Pulmonary artery endothelial cell (primary cell): ENCODE measurements around the gene KCNK1. TPM values are rescaled to one million over a fixed set of nuclear protein-coding genes. Genes with fewer than 3 reads are reported as not detected.
"Not testable (repeated sequence)": the region's sequence is repeated elsewhere in the genome, so short reads cannot be mapped to it uniquely, and the experiment has no call there.

ENCODE experiments used
- DNase-seq: peaks from one replicate; pipeline ENCODE4 v3.0.0-alpha.2; 2011; ENCODE audit warnings: low read depth, low spot score
- total RNA-seq: library from RNA; depleted of rRNA; stranded (reverse); fragments of >200 nt; gene quantifications from 2 replicates; pipeline ENCODE4 v1.2.3, GENCODE V29; 2014

The KCNK1 gene
- total RNA-seq, 1 donor from 2014 or later = 0.20 TPM

GRCh38 chr1:233607252-233608119 lies 6.4 kb upstream of the KCNK1 start:
- no peak for DNase-seq

GRCh38 chr1:233608988-233609387 lies 4.9 kb upstream of the KCNK1 start:
- no peak for DNase-seq

DNA sequence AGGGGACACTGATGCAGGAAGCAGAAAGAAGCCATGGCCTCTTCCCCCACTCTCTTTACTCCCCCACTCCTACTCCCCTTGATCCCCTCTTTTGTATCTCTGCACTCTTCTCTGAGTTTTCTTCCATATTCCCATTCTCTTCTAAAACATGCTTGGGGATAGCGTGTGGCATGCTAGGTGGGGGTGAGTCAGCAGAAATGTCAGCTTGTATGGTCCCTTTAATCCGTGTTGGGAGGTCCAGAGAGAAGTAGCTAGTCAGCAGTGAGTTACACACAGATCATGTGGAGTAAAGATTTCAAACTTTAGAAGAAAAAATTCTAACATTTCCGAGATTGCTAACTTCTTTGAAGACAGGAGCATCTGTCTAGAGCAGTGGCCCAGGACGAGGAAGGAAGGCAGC lies 4.0 kb upstream of the KCNK1 start:
- DNase-seq = no peak

- no peak for DNase-seq
These were observed 3.3 kb upstream of the KCNK1 start for GRCh38 chr1:233610628-233611027.

- not testable (repeated sequence) for DNase-seq
These were observed 2.5 kb upstream of the KCNK1 start for GRCh38 chr1:233611363-233611762.

GRCh38 chr1:233614173-233614742 lies 352 bp downstream of the KCNK1 start:
- no peak for DNase-seq

DNA sequence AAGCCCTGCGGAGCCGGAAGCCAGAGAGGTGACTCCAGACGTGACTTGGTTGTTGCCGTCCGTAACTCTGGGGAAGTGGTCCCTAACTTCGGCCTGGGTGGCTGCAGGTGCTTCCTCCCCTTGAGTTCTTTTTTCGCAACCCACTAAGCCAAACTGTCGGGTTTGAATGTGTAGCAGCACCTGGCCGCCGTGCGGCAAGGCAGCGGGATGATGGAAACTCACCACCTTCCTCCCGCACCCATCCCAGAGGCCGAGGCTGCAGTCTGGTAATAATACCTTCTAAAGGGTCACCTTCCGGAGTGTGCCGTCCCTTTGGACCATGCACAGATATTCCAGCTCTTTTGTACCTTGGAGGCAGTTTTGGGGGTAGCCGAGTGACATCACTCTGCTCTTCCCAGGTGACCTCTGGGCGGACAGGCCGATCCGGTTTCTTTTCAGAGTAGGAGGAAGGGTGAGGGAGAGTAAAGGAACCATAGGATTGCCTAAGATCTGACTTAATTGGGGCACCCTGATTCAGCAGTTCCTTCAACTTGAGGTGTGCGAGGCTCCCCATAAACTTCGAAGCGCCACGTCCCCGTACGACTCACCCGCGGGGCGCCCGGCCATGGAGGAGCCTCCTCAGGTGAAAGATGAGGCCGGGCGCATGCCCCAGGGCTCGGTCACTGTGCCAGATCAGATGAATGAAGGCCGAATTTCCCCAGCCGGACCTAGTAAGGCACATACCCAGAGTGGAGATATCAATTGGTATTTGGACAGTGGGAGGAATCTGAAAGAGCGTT lies 1.0 kb downstream of the KCNK1 start:
- DNase-seq = no peak

- no peak for DNase-seq
These were observed 1.7 kb downstream of the KCNK1 start for GRCh38 chr1:233615571-233615970.

DNA sequence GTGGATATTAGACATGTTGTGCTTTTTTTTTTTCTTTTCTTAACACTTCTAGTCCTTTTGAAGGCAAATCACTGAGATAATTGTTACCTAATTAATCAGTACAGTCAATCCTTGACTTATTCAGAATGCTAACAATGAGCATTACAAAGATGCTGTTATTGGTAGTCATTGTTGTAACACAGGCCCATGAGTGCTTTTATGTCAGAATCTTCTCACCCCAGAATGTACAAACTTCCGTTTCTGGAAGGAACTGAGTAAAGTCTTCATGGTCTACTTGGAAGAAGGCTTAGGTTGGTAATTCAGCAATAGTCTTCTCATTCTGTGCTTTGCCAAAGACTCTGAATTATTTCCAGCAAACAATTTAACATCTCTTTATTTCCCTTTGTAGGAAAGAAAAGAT lies 3.1 kb downstream of the KCNK1 start:
- DNase-seq = no peak

- DNase-seq = not testable (repeated sequence)
These were observed 5.5 kb downstream of the KCNK1 start for GRCh38 chr1:233619414-233619813.

GRCh38 chr1:233620065-233620464 lies 6.2 kb downstream of the KCNK1 start:
- DNase-seq = no peak

DNA sequence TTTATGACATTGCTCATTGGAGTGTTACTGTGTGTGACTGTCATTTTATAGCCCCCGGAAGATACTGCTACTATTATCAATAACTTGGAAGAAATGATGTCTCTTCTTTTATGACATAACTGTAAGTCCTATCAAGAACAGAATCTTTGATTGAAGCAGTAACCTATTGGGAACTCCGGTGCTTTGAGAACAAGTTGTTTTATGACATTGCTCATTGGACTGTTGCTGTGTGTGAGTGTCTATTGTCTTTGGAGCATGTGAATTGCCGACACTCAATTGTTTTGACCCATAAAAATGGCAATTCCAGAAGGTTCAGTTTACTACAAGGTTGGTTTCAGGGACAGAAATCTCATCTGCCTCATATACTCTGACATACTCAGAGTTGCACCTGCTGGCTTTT lies 8.0 kb downstream of the KCNK1 start:
- DNase-seq = no peak

DNA sequence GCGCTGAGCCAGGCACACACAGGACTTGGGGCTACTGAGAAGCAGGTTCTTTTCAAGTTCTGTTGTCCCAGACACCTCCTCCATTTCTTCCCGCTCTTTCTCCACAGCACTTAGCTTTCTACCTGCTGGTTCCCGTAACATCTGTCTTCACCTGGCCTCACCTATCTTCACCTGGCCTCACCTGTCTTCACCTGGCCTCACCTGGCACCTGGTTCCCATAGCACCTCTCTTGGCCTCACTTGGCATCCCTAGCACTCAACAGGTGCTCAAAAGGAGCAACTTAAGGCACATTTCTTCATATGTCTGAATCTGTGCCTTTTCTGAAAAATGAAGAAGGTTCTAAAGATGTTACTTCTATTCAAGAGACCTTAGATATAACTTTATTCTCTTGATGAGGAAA lies 10.4 kb downstream of the KCNK1 start:
- no peak for DNase-seq

DNA sequence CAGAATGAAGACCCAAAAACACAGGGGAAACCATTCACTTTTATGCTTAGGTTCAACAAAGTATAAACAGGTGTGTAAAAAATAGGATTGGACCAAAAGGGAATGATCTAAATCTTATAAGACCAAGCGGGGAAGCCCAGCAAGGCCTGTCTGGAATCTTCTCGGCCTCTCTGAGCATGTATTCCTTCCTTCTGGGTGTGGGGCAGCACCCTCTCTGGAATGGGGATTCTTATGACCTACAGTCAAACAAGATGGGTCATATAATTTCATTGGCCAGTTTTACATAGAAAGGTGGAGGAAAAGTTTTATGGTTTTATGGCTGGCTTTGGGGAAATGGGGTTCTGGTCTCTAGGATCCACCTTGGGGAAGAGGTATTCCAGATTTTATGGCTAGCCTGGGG lies 11.2 kb downstream of the KCNK1 start:
- DNase-seq = no peak

GRCh38 chr1:233625510-233625981 lies 11.6 kb downstream of the KCNK1 start:
- DNase-seq = no peak

DNA sequence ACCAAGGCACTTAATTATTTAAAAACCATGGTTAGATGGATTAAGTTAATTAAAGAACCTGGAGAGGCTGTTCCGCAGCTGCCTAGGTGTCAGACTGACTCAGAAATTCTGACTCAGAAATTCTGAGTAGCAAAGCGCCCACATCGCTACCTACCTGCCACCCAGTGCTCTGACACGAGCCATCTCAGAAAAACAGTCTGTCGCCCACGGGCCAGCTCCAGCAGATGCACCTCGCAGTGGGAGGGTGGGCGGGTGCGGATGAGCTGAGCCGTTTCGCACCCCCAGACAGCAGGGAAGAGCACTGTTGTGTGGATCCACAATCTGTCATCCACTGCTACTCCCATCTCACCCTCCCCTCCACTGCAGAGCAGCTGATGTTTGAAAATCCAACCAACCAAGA lies 13.5 kb downstream of the KCNK1 start:
- no peak for DNase-seq

DNA sequence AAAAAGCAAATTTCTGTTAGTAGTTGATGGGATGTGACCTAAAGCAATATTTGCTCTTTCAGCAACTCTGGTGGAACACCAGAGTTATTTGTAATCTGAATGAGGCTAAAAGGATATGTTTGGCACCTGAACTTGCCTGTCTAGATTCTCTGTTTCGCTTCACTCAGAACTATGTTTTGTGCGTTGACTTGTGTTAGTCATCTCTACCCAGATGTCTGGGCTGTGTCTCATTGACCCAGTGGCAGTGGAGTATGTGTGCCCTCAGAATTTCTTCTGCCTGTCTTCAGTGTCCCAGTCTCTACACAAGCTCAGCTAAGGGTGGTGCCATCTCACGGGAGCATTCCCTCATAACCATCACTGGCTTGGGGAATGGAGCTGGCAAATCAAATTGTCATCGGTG lies 13.9 kb downstream of the KCNK1 start:
- DNase-seq = no peak

DNA sequence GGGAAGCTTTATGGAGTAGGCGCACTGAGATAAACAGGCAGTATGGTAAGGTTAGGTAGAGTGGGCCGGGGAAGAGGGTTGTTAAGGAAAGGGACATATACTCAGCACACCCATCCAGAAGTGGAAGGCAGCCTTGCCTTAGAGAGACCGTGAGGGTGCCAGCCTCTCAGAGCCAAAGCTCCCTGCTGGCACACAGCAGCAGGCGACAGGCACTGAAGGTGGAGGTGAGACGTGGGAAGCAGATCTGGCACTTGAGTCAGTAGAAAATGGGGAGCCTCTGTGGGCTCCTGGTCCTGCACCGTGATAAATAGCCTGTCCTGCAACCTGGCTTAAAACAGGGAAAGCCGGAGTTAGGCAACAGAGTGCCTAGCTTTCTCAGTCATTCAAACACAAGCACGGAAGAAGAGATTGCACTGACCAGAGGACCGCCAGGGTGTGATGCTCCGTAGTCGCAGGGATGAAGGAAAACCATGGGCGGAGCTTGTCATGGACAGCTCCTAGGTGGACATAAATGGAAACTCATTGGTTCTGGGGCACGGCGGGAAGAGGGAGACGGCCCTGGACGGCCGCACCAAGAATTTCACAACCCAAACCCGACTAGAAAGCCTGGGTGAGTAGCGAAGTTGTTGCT lies 15.5 kb downstream of the KCNK1 start:
- DNase-seq = no peak

DNA sequence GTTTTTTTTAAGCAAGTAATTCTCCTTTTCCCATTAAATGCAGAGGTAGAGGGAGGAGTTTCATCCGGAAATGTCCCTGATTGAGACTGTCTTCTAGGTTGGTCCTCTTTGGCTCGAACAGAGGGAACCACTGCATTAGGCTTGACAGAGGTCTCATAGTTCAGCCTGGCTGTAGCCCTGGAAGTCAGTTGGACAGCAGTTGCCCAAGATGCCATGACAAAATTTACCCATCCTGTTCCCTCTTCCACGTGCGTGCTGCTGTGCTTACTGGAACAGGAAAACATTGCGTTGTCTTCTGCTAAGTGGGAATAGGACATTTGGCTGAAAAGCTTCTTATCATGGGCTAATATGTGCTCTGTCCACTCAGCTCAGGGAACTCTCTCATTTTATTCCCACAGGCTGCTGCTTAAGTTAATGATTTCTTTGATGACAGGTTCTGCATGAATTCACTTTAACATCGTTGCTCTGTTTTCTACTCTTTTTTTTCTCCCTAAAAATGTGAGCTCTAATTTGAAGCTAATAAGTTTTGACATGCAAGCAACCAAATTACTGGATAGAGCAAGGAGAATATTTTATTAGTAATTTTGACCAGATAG lies 18.0 kb downstream of the KCNK1 start:
- DNase-seq = no peak

DNA sequence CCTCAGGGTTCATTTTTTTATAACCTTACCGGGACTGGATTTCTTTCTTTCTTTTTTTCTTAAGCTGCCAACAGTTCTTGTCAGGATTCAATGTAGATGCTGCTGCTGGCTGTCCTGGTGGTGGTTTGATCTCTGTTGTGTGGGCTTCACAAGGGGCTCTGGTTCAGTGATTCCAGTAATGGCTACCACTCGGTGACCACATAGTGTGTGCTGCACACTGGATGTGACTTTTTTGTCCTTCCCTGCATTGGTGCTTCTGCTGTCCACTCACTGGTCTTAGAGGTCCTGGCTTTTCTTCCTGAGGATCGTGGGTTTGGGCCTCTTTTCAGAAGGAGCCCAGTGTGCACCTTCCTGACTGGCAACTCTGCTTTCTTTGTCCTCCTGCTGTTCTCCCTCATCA lies 18.5 kb downstream of the KCNK1 start:
- DNase-seq = no peak

GRCh38 chr1:233635765-233636502 lies 22.0 kb downstream of the KCNK1 start:
- DNase-seq = no peak
